GM12865 (cell line): ENCODE measurements around the gene MAEA.
"Not testable (repeated sequence)": the region's sequence is repeated elsewhere in the genome, so short reads cannot be mapped to it uniquely, and the experiment has no call there.

Experiments used
- DNase-seq: peaks from one replicate; pipeline ENCODE4 v3.0.0; 2010; ENCODE audit warnings: low read depth
- H3K4me3 ChIP-seq: 2 replicates; pipeline ENCODE4 v1.5.1; 2011; ENCODE audit warnings: mild to moderate bottlenecking, low read depth, low read length, control low read depth
- CTCF ChIP-seq: IDR thresholded peaks from 2 replicates; pipeline ENCODE4 v1.5.1; 2011; ENCODE audit warnings: low read length, control low read depth, low read depth, inconsistent platforms; ENCODE audit not compliant: insufficient read depth; ENCODE audit errors: missing control alignments

Gene MAEA

GRCh38 chr4:1334579-1334895 lies 44.8 kb downstream of the MAEA start:
- no peak for DNase-seq
- H3K4me3 ChIP-seq: no peak overlapping the region
- TF ChIP-seq CTCF: no peak

GRCh38 chr4:1335193-1335883 lies 45.6 kb downstream of the MAEA start:
- H3K4me3 ChIP-seq, DNase-seq: not testable (repeated sequence)

GRCh38 chr4:1336088-1336491 lies 46.4 kb downstream of the MAEA start:
- DNase-seq: no peak
- H3K4me3 ChIP-seq: no peak overlapping the region
- no peak for TF ChIP-seq CTCF

- TF ChIP-seq CTCF: no peak
Measured at GRCh38 chr4:1337376-1337831, 47.7 kb downstream of the MAEA start.

GRCh38 chr4:1337951-1338751 lies 48.5 kb downstream of the MAEA start:
- DNase-seq: no peak
- TF ChIP-seq CTCF: no peak
- no peak overlapping the region for H3K4me3 ChIP-seq

More at GRCh38 chr4:1337376-1337831, 47.7 kb downstream of the MAEA start:
- H3K4me3 ChIP-seq: no peak overlapping the region
- no peak for DNase-seq

- TF ChIP-seq CTCF: no peak
- no peak overlapping the region for H3K4me3 ChIP-seq
- DNase-seq: no peak
Measured at GRCh38 chr4:1338752-1339414, 49.2 kb downstream of the MAEA start.

GRCh38 chr4:1339489-1339888 lies 49.8 kb downstream of the MAEA start:
- no peak for DNase-seq
- TF ChIP-seq CTCF: no peak
- H3K4me3 ChIP-seq: no peak overlapping the region
